GM21619 (cell line): ENCODE data around the gene RPH3AL.

ENCODE experiments used
- ATAC-seq: cut with Tn5 transposase; IDR thresholded peaks from one replicate; pipeline ENCODE4 v1.9.1; 2021; ENCODE audit not compliant: unreplicated experiment

Gene RPH3AL

GRCh38 chr17:337022-337420 lies 15.6 kb downstream of the RPH3AL start:
- no peak for ATAC-seq

- ATAC-seq: no peak
These were observed 16.2 kb downstream of the RPH3AL start for GRCh38 chr17:336110-337021.

- ATAC-seq: no peak
These were observed 16.9 kb downstream of the RPH3AL start for GRCh38 chr17:335691-336090.

- ATAC-seq: no peak
These were observed 17.6 kb downstream of the RPH3AL start for GRCh38 chr17:334974-335481.

- ATAC-seq: no peak
These were observed 18.8 kb downstream of the RPH3AL start for GRCh38 chr17:333626-334396.

GRCh38 chr17:332558-333322 lies 19.9 kb downstream of the RPH3AL start:
- ATAC-seq: no peak

GRCh38 chr17:332023-332422 lies 20.6 kb downstream of the RPH3AL start:
- ATAC-seq: no peak

- ATAC-seq: no peak
These were observed 21.5 kb downstream of the RPH3AL start for GRCh38 chr17:330993-331701.

- no peak for ATAC-seq
These were observed 22.7 kb downstream of the RPH3AL start for GRCh38 chr17:329784-330420.

- no peak for ATAC-seq
These were observed 24.6 kb downstream of the RPH3AL start for GRCh38 chr17:327971-328370.

GRCh38 chr17:327296-327695 lies 25.3 kb downstream of the RPH3AL start:
- ATAC-seq: no peak

- no peak for ATAC-seq
These were observed 26.5 kb downstream of the RPH3AL start for GRCh38 chr17:326010-326621.

- ATAC-seq: no peak
These were observed 27.2 kb downstream of the RPH3AL start for GRCh38 chr17:325270-326009.

- no peak for ATAC-seq
These were observed 28.7 kb downstream of the RPH3AL start for GRCh38 chr17:323721-324571.

GRCh38 chr17:323181-323580 lies 29.4 kb downstream of the RPH3AL start:
- no peak for ATAC-seq

GRCh38 chr17:322006-322780 lies 30.4 kb downstream of the RPH3AL start:
- no peak for ATAC-seq

- no peak for ATAC-seq
These were observed 31.1 kb downstream of the RPH3AL start for GRCh38 chr17:321386-321941.
